Airway epithelial cell (primary cell): ENCODE measurements around the gene GUF1. TPM values are rescaled to one million over a fixed set of nuclear protein-coding genes. Genes with fewer than 3 reads are reported as not detected.

Source experiments
- total RNA-seq: library from RNA; depleted of rRNA; stranded (reverse); fragments of >200 nt; gene quantifications from 2 replicates; pipeline ENCODE4 v1.2.3, GENCODE V29; 2015

GUF1 gene, protein sequence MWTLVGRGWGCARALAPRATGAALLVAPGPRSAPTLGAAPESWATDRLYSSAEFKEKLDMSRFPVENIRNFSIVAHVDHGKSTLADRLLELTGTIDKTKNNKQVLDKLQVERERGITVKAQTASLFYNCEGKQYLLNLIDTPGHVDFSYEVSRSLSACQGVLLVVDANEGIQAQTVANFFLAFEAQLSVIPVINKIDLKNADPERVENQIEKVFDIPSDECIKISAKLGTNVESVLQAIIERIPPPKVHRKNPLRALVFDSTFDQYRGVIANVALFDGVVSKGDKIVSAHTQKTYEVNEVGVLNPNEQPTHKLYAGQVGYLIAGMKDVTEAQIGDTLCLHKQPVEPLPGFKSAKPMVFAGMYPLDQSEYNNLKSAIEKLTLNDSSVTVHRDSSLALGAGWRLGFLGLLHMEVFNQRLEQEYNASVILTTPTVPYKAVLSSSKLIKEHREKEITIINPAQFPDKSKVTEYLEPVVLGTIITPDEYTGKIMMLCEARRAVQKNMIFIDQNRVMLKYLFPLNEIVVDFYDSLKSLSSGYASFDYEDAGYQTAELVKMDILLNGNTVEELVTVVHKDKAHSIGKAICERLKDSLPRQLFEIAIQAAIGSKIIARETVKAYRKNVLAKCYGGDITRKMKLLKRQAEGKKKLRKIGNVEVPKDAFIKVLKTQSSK
- 16.4 and 22.6 TPM in 2 replicates for total RNA-seq

DNA sequence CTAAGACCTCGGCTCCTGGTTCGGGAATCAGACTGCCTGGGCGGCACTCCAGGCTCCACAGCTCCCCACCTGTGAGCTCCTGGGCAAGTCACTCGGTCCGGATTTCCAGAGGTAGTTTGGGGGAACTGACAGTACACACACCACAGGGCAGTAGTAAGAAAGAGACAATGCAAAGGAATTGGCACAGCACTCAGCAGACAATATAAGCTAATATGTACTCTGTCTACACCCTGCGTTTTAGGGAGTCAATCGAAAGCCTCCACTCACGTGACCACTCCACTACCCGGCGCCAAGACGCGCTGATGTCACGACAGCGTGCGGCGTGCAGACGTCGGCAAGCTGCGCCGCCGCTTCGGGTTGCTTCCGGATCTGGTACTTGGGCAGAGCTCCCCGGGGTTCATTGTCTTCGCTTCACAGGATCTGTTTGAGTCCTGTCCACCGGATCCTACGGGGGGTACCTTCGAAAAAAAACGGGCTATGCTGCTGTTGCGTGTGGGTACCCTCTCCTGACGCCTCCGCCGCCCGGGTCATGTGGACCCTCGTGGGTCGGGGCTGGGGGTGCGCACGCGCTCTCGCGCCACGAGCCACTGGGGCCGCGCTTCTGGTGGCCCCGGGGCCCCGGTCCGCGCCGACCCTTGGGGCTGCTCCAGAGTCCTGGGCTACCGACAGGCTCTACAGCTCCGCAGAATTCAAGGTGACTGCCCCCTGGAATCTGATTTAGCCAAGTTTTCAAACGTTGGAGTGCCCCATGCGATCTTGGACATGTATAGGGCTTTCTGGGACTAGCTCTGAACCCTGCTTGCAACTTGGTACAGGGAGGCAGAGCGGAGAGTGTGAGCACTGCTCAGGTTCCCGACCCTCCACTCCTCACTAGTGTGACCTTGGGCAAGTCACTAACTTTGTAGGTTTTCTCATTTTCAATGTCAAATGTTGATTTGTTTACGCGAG, at the start of gene GUF1:
TSS of gene GUF1 (plus strand) at position 327 of the 948 bp plus-strand sequence. CDS start at position 530, 203 bp downstream.

DNA sequence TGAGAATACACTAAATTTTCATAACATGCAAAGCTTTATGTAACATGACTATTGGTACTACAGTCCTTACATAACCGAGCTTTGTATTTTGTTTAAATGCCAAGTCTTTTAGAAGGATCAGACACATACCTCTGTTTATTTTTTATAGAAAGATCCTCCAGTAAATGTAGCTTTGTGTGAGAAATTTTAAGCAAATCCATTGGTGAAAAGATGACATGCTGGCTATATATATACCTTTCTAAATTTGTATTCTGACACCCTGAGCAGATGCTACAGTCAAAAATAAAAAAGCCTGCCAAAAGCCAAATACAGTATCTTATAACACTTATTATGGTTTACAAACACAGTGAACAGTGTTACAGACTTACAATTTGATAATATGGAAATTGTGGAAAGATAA, 26.8 kb upstream of the GUF1 start, which contains the start of gene YIPF7:
TSS of gene YIPF7 (minus strand) at position 201 of the 400 bp plus-strand sequence. CDS start 1,525 bp downstream, outside the sequence.

DNA sequence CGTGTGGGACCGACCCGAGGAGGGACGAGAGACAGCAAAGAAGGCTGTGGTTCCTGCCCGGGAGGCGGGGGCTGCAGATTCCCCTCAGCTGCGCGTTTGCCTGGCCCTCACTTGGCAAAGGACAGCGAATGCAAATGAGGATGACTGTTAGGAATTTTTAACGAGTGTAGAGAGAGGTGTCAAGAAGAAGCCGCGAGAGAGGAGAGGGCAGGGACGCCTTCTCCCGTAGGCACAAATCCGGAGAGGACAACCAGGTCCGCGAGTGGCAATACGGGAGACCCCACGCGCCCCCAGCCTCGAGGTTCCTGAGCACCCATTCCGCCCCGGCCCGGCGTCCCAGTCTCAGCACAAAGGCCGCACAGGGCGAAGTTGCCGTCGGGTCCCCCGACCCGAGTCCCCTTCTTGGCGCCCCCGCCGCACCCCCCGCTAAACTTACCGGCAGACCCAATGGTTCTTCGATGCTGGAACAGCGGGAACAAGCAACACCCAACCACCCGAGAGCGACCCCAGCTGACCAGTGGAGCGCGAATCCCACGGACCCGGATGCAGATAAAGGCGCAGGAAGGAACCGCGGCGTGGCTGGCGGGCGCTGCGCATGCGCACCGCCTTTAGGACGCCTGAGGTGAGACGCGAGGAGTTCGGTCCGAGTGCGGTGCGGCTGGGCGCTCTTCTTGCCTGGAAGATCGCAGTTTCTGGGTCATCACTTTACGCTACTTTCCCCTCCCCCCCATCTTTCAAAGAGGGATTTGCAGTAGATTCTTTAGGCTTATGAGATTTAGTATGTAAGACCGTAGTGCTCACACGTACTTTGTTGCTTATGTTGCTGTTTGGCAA, 48.0 kb downstream of the GUF1 start, which contains the start of gene GNPDA2:
TSS of gene GNPDA2 (minus strand) at position 519 of the 834 bp plus-strand sequence. CDS start 4,349 bp downstream, outside the sequence.

Other genes starting within 250 kb of the GUF1 start
- not detected in 2 replicates for gene KCTD8, start 229.6 kb upstream of the GUF1 start, total RNA-seq
- gene YIPF7, start 26.8 kb upstream of the GUF1 start, total RNA-seq = not detected in 2 replicates
- 11.8 and 12.6 TPM in 2 replicates for gene GNPDA2, start 48.1 kb downstream of the GUF1 start, total RNA-seq